K562 (cell line): ENCODE measurements around the gene SLC43A2. TPM values are rescaled to one million over a fixed set of nuclear protein-coding genes. Genes with fewer than 3 reads are reported as not detected.

Experiments used
- ATAC-seq: fragments of 200-7000 bp; cut with Tn5 transposase; 3 replicates; pipeline ENCODE4 v1.9.1; 2020; ENCODE audit warnings: moderate library complexity
- BruUV-seq: library from RNA; stranded (reverse); fragments of 400-500 nt; replicated peaks from 2 replicates; lab custom pipeline; 2021; lab: Mats Ljungman, UMichigan
- CTCF ChIA-PET: fragments of 300-600 bp; formaldehyde crosslinking; extraction: SDS; loops from one replicate; lab custom pipeline; 2021; ENCODE audit warnings: low intra/inter-chr PET ratio; lab: Yijun Ruan, JAX
- POLR2A ChIA-PET: fragments of 300-600, 350-650 bp; sonication (Branson Sonifier 250); formaldehyde crosslinking; extraction: SDS; loops from one replicate; lab custom pipeline; 2021; ENCODE audit warnings: antibody characterized with exemption, inconsistent platforms; lab: Yijun Ruan, JAX
- DNase-seq, 4 experiments: peaks; one replicate each; pipeline versions ENCODE4 v3.0.0 to v3.0.0-alpha.2; 2011 to 2018; ENCODE audit warnings: low spot score in 3 of 4, mixed read lengths in 3 of 4; ENCODE audit errors: extremely low read depth in 1 of 4
- FAIRE-seq: peaks from 2 replicates; lab custom pipeline; 2011; peaks lifted over from hg19 to GRCh38; lab: Jason Lieb, UNC
- H2AFZ ChIP-seq: 2 replicates; pipeline ENCODE4 v1.6.0; 2011; ENCODE audit warnings: low read depth, low read length, control low read depth, inconsistent platforms
- H3K27ac ChIP-seq: fragments of 200-600 bp; 3 replicates; pipeline ENCODE4 v1.8.0; 2011; ENCODE audit warnings: low read depth, mild to moderate bottlenecking, control low read depth, inconsistent platforms, low read length, moderate library complexity, mixed read lengths; ENCODE audit errors: extremely low read depth
- H3K27me3 ChIP-seq, 2 experiments: fragments of 300-600 bp in 1 of 2; 2 replicates in 1 of 2; 3 replicates in 1 of 2; pipeline versions ENCODE4 v1.6.0 to v1.8.0; 2011; ENCODE audit warnings: inconsistent platforms in 2 of 2, low read length in 2 of 2, mild to moderate bottlenecking in 1 of 2, mixed read lengths in 1 of 2, moderate library complexity in 1 of 2; ENCODE audit not compliant: control insufficient read depth in 2 of 2, insufficient read depth in 2 of 2
- H3K36me3 ChIP-seq: fragments of 300-600 bp; 3 replicates; pipeline ENCODE4 v1.8.0; 2011; ENCODE audit warnings: mild to moderate bottlenecking, low read length, inconsistent platforms; ENCODE audit not compliant: control insufficient read depth, insufficient read depth
- H3K4me1 ChIP-seq, 2 experiments: fragments of 200-600 bp in 1 of 2; replicated peaks in 1 of 2; 2 replicates in 1 of 2; 3 replicates in 1 of 2; pipeline versions ENCODE4 v1.5.1 to v1.8.0; 2011; ENCODE audit warnings: inconsistent platforms in 2 of 2, low read length in 2 of 2, mild to moderate bottlenecking in 1 of 2, mixed read lengths in 1 of 2, moderate library complexity in 1 of 2; ENCODE audit not compliant: control insufficient read depth in 2 of 2, insufficient read depth in 2 of 2
- H3K4me2 ChIP-seq: 2 replicates; pipeline ENCODE4 v1.6.1; 2011; ENCODE audit warnings: low read length, control low read depth, inconsistent platforms, mixed read lengths; ENCODE audit not compliant: insufficient read depth
- H3K4me3 ChIP-seq: fragments of 200-600 bp; sonication (generic), shearing (Covaris generic); 2 replicates; pipeline ENCODE4 v1.5.1; 2016; ENCODE audit warnings: control low read depth, inconsistent platforms
- H3K79me2 ChIP-seq: fragments of 200-600 bp; 3 replicates; pipeline ENCODE4 v1.8.0; 2011; ENCODE audit warnings: low read length, inconsistent platforms; ENCODE audit not compliant: control insufficient read depth, insufficient read depth
- H3K9ac ChIP-seq, 2 experiments: 2 replicates each; pipeline versions ENCODE4 v1.6.0 to v1.6.1; 2011; ENCODE audit warnings: low read depth in 2 of 2, low read length in 2 of 2, control low read depth in 1 of 2, inconsistent platforms in 1 of 2, mild to moderate bottlenecking in 1 of 2, mixed read lengths in 1 of 2; ENCODE audit not compliant: insufficient read depth in 1 of 2
- H3K9me1 ChIP-seq: one replicate; pipeline ENCODE4 v1.6.0; 2011; ENCODE audit warnings: inconsistent platforms, mild to moderate bottlenecking, low read length, moderate library complexity; ENCODE audit not compliant: control insufficient read depth, insufficient read depth
- H3K9me3 ChIP-seq: replicated peaks from 2 replicates; pipeline ENCODE4 v1.5.1; 2011; ENCODE audit warnings: low read depth, low read length, inconsistent platforms; ENCODE audit not compliant: control insufficient read depth, insufficient read depth
- H4K20me1 ChIP-seq: replicated peaks from 2 replicates; pipeline ENCODE4 v1.6.1; 2011; ENCODE audit warnings: low read length, inconsistent platforms, mixed read lengths; ENCODE audit not compliant: control insufficient read depth, insufficient read depth
- CSDE1 ChIP-seq, 2 experiments: fragments of 450-650 bp; IDR thresholded peaks; 2 replicates each; pipeline ENCODE4 v1.6.1; 2016; ENCODE audit warnings: mild to moderate bottlenecking in 1 of 2
- DIDO1 ChIP-seq: fragments of 450-650 bp; IDR thresholded peaks from 2 replicates; pipeline ENCODE4 v1.6.1; 2016; ENCODE audit warnings: low read depth, missing biosample characterization, missing genetic modification characterization
- E2F5 ChIP-seq: sonication (generic); formaldehyde crosslinking; IDR thresholded peaks from 2 replicates; pipeline ENCODE4 v1.8.0; 2022; ENCODE audit warnings: mild to moderate bottlenecking, missing genetic modification reagents
- JUNB ChIP-seq: fragments of 450-650 bp; formaldehyde crosslinking; conservative IDR thresholded peaks from 2 replicates; pipeline ENCODE4 v1.4.0; 2020; ENCODE audit warnings: mild to moderate bottlenecking
- POU5F1 ChIP-seq: fragments of 150-350 bp; IDR thresholded peaks from 2 replicates; pipeline ENCODE4 v1.6.1; 2014; ENCODE audit warnings: borderline replicate concordance, low read length, low read depth, mild to moderate bottlenecking; ENCODE audit not compliant: partially characterized antibody
- ZBTB34 ChIP-seq: fragments of 250-450 bp; sonication (Bioruptor Pico); IDR thresholded peaks from 2 replicates; pipeline ENCODE4 v1.8.0; 2021; ENCODE audit warnings: mild to moderate bottlenecking, moderate library complexity
- WGBS: fragments of 100-300 bp; shearing (Covaris generic); methylation state at CpG from one replicate; pipeline ENCODE4 v1.1.6; 2016; ENCODE audit warnings: low coverage, mixed read lengths; ENCODE audit not compliant: insufficient coverage; ENCODE audit errors: missing lambda C conversion rate; 5-methylcytosine and 5-hydroxymethylcytosine counted together
- in situ Hi-C: fragments of 300-500 bp; cut with MboI; formaldehyde crosslinking; loops from 4 replicates; pipeline ENCODE4 v1.15.0; 2018; ENCODE audit warnings: inconsistent platforms, mixed read lengths
- intact Hi-C: fragments of 100-400 bp; cut with micrococcal nuclease; formaldehyde crosslinking; loops from 2 replicates; pipeline ENCODE4 v1.14.2; 2022
- polyA plus RNA-seq, 8 experiments: library from polyadenylated mRNA; depleted of rRNA in 4 of 8; stranded (reverse) in 5 of 8; unstranded in 3 of 8; fragments of >200 nt; fragmentation: Nextera tagmentation in 2 of 8; fragmentation: Illumina TruSeq in 1 of 8; extraction: Ambion mirVana in 2 of 8; extraction: Trizol in 1 of 8; gene quantifications; 2 replicates each; pipeline versions ENCODE4 v1.2.1 to v1.2.3, GENCODE V29; 2011 to 2014; ENCODE audit warnings: inconsistent platforms in 1 of 8, missing spikeins in 1 of 8
- total RNA-seq, 7 experiments: library from RNA; depleted of rRNA in 6 of 7; stranded (reverse); fragments of >200 nt in 6 of 7; fragmentation: Illumina TruSeq in 2 of 7; extraction: Trizol in 2 of 7; gene quantifications; 2 replicates each; pipeline versions ENCODE4 v1.2.1 to v1.2.3, GENCODE V29; 2011 to 2021; ENCODE audit warnings: low replicate concordance in 1 of 7
- TF ChIP-seq, protein P1 (sequence below), 2 experiments: fragments of 450-650 bp in 1 of 2; IDR thresholded peaks; 2 replicates each; pipeline ENCODE4 v1.6.1; 2011 to 2017; ENCODE audit warnings: low read depth in 2 of 2, antibody characterized with exemption in 1 of 2, borderline replicate concordance in 1 of 2, low read length in 1 of 2, mild to moderate bottlenecking in 1 of 2, mixed read lengths in 1 of 2; ENCODE audit not compliant: control insufficient read depth in 1 of 2

The SLC43A2 gene
- total and polyA plus RNA-seq, 9 of the 15 experiments (the other 6 are each of a cell fraction or from before 2014, with no cell fraction given), result 0.03 to 10.2 (median 3.6) TPM

DNA sequence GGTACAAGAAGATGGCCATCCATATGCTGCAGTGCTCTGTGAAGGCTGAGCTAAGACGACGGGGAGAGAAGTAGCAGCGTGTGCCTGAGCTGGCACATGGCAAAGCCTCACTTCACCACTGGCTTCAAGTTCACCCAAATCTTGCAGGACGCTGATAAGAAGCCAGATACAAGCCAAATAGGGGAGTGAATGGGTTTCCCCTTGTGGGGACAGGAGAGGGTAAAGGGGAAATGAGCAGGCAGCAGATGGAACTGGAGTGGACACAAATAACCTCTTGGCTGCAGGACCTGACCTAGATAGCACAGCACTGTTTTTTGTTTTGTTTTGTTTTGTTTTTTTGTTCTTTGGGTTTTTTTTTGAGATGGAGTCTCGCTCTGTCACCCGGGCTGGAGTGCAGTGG, 45.1 kb downstream of the SLC43A2 start (continued):
- TF ChIP-seq, protein P1, sequence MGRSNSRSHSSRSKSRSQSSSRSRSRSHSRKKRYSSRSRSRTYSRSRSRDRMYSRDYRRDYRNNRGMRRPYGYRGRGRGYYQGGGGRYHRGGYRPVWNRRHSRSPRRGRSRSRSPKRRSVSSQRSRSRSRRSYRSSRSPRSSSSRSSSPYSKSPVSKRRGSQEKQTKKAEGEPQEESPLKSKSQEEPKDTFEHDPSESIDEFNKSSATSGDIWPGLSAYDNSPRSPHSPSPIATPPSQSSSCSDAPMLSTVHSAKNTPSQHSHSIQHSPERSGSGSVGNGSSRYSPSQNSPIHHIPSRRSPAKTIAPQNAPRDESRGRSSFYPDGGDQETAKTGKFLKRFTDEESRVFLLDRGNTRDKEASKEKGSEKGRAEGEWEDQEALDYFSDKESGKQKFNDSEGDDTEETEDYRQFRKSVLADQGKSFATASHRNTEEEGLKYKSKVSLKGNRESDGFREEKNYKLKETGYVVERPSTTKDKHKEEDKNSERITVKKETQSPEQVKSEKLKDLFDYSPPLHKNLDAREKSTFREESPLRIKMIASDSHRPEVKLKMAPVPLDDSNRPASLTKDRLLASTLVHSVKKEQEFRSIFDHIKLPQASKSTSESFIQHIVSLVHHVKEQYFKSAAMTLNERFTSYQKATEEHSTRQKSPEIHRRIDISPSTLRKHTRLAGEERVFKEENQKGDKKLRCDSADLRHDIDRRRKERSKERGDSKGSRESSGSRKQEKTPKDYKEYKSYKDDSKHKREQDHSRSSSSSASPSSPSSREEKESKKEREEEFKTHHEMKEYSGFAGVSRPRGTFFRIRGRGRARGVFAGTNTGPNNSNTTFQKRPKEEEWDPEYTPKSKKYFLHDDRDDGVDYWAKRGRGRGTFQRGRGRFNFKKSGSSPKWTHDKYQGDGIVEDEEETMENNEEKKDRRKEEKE (IDR thresholded peaks at IDR 0.05; ENCODE audit: borderline replicate concordance in 1 of 2, control insufficient read depth in 1 of 2, low read depth in 2 of 2, low read length in 1 of 2), result no peak
- TF ChIP-seq POU5F1, result no peak

DNA sequence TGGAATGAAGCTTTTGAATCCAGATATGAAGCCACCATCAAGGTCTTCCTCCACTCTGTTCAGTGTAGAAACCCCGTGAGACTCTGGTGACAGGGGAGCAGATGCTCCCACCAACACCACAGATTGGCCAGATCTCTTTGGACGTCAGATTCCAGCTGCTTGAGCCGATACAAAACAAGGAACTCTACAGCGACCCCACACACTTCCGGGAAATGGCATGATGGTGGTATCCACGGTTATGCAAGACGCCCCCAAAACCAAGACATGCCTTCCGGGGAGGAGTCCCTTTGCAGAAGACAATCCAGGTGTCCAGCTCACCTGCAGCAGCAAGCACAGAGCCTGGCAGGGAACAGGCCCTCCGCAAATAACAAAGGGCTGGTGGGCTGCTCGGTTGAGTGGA, 46.3 kb downstream of the SLC43A2 start:
- FAIRE-seq (no peak), DNase-seq (no peak), ATAC-seq (no peak)
- Histone ChIP-seq H3K27me3 (no peaks in the 10 kb centered on the region), H2AFZ (no peak overlapping the region), H3K79me2 (no peaks in the 10 kb centered on the region), H3K9ac (no peak overlapping the region), H3K9me1 (no peaks in the 10 kb centered on the region), H3K4me1 (peaks cover 0 to 14% of the 10 kb centered on the region in 2 experiments; a peak in 2 of 5 replicates), H4K20me1 (no peaks in the 10 kb centered on the region), H3K4me3 (no peak overlapping the region), H3K9me3 (no peaks in the 10 kb centered on the region), H3K36me3 (no peaks in the 10 kb centered on the region), H3K4me2 (no peak overlapping the region), H3K27ac (no peak overlapping the region)
- ChIA-PET CTCF (no interaction called here), POLR2A (interaction anchor here (0.6 kb wide), 1 partner anchor 11 kb away, joined by 3 read pairs; no protein-coding TSS in a partner anchor)
- in situ Hi-C loops, result no loop called here
- no TSS peak for BruUV-seq
- TF ChIP-seq DIDO1 (tag) (no peak), ZBTB34 (CRISPR knock-in tag) (no peak), E2F5 (CRISPR knock-in tag) (no peak), CSDE1 (IDR thresholded peaks at IDR 0.05) (no peak), JUNB (CRISPR knock-in tag) (no peak)
- intact Hi-C loops, result no loop called here
- WGBS, result 60% methylated on average over 9 of the region's 10 CpGs
